ENCODE results near the gene MEDAG. TPM values are rescaled to one million over a fixed set of nuclear protein-coding genes. Genes with fewer than 3 reads are reported as not detected.

The MEDAG gene
- not detected in 2 replicates for total RNA-seq

GRCh38 chr13:30905932-30906383 lies at the start of gene MEDAG:
TSS of gene MEDAG (plus strand) at chr13:30906271. CDS start at chr13:30906516, 245 bp downstream.
- DNase-seq (ENCODE audit: low spot score) = no peak
- H3K27ac Mint-ChIP-seq = no peak within 1 kb of the TSS
- H3K9me3 Mint-ChIP-seq = no peaks in the 10 kb centered on the region
- H3K27me3 Mint-ChIP-seq (ENCODE audit: low read depth) = peaks cover 68% of the 10 kb centered on the region
- no peak within 1 kb of the TSS for H3K4me3 Mint-ChIP-seq (ENCODE audit: low read depth)
- intact Hi-C loops (cut with micrococcal nuclease) = no loop called here
- H3K36me3 Mint-ChIP-seq (ENCODE audit: low read depth) = no peaks in the 10 kb centered on the region
- H3K4me1 Mint-ChIP-seq (ENCODE audit: low read depth) = peaks cover 12% of the 10 kb centered on the region

DNA sequence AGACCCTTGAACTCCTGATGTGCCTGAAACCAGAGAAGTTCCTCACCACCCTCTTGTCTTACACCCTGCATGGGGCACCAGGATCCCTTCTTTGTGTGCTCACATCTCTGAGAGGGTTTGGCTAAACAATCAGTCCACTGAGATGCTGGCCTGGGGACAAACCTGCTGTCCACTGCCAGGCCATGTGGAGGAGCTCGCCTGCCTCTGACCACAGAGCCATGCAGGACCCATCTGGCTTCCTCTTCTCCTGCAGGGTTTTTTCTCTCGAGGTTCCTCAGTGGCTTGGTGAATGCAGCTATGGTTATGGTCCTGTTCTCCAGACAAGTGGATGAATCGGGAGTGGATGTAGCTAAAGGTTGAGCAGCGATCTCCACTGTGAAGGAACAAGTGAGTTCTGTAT lies 49.1 kb upstream of the MEDAG start:
- Mint-ChIP-seq H3K27ac (no peak overlapping the region), H3K27me3 (ENCODE audit: low read depth) (peaks cover 11% of the 10 kb centered on the region), H3K9me3 (no peaks in the 10 kb centered on the region), H3K4me1 (ENCODE audit: low read depth) (no peaks in the 10 kb centered on the region), H3K4me3 (ENCODE audit: low read depth) (no peak overlapping the region), H3K36me3 (ENCODE audit: low read depth) (no peaks in the 10 kb centered on the region)
- intact Hi-C loops (cut with micrococcal nuclease) = no loop called here
- no peak for DNase-seq (ENCODE audit: low spot score)

- Mint-ChIP-seq H3K9me3 (no peaks in the 10 kb centered on the region), H3K4me1 (ENCODE audit: low read depth) (no peaks in the 10 kb centered on the region), H3K27ac (no peak overlapping the region), H3K4me3 (ENCODE audit: low read depth) (no peak overlapping the region), H3K27me3 (ENCODE audit: low read depth) (peaks cover 12% of the 10 kb centered on the region), H3K36me3 (ENCODE audit: low read depth) (no peaks in the 10 kb centered on the region)
- intact Hi-C loops (cut with micrococcal nuclease) = no loop called here
- DNase-seq (ENCODE audit: low spot score) = no peak
Measured at GRCh38 chr13:30857636-30858035, 48.4 kb upstream of the MEDAG start.

- Mint-ChIP-seq H3K4me3 (ENCODE audit: low read depth) (no peak overlapping the region), H3K27ac (no peak overlapping the region), H3K27me3 (ENCODE audit: low read depth) (peaks cover 8% of the 10 kb centered on the region), H3K4me1 (ENCODE audit: low read depth) (no peaks in the 10 kb centered on the region), H3K36me3 (ENCODE audit: low read depth) (no peaks in the 10 kb centered on the region), H3K9me3 (no peaks in the 10 kb centered on the region)
- no peak for DNase-seq (ENCODE audit: low spot score)
- intact Hi-C loops (cut with micrococcal nuclease) = no loop called here
Measured at GRCh38 chr13:30859326-30859725, 46.7 kb upstream of the MEDAG start.

DNA sequence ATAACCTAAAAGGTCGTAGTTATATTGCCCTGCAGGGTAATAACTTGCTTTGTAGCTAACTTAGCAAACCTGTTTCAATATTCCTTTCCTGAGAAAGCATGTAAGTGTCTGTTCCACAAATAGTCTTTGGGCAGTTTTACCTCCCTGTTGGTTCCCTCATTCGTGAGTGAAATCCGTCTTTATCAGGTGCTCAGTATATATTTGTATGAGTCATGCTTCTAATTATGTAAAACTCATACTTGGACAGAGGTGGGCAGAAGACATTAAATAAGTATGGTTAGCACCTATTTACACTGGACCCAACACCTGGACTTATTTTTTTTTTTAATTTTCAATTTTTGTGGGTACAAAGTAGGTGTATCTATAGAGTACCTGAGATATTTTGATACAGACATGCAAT lies 44.9 kb upstream of the MEDAG start:
- Mint-ChIP-seq H3K36me3 (ENCODE audit: low read depth) (no peaks in the 10 kb centered on the region), H3K4me3 (ENCODE audit: low read depth) (no peak overlapping the region), H3K9me3 (no peaks in the 10 kb centered on the region), H3K27me3 (ENCODE audit: low read depth) (peaks cover 11% of the 10 kb centered on the region), H3K27ac (no peak overlapping the region), H3K4me1 (ENCODE audit: low read depth) (peaks cover 8% of the 10 kb centered on the region)
- intact Hi-C loops (cut with micrococcal nuclease) = loop anchor here (10.0 kb wide), 1 partner anchor 186 kb away; no protein-coding TSS in a partner anchor
- DNase-seq (ENCODE audit: low spot score) = no peak

DNA sequence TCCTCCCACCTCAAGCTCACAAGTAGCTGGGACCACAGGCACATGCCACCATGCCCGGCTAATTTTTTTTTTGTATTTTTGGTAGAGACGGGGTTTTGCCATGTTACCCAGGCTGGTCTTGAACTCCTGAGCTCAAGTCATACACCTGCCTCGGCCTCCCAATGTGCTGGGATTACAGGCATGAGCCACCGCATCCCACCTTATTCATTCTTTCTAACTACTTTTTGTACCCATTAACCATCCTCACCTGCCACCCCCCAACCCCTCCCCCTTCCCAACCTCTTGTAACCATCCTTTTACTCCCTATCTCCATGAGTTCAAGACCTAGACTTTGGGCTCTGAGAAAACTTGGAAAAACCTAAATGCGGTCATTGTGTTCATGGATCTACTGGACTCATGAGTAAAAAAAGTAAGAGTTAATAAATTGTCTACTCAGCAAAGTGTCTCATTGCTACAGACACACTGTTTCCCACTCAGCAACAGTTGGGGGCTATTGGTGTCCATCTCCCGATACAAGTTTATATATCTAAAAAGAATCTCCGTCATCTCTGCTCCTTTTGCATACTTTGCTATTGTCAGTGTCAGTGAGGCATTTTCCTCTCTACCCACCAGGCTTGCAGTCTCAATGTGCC lies 44.1 kb upstream of the MEDAG start:
- no peak for DNase-seq (ENCODE audit: low spot score)
- Mint-ChIP-seq H3K4me1 (ENCODE audit: low read depth) (peaks cover 8% of the 10 kb centered on the region), H3K27me3 (ENCODE audit: low read depth) (peaks cover 11% of the 10 kb centered on the region), H3K4me3 (ENCODE audit: low read depth) (no peak overlapping the region), H3K36me3 (ENCODE audit: low read depth) (no peaks in the 10 kb centered on the region), H3K27ac (no peak overlapping the region), H3K9me3 (no peaks in the 10 kb centered on the region)
- intact Hi-C loops (cut with micrococcal nuclease) = loop anchor here (10.0 kb wide), 1 partner anchor 187 kb away; no protein-coding TSS in a partner anchor

DNA sequence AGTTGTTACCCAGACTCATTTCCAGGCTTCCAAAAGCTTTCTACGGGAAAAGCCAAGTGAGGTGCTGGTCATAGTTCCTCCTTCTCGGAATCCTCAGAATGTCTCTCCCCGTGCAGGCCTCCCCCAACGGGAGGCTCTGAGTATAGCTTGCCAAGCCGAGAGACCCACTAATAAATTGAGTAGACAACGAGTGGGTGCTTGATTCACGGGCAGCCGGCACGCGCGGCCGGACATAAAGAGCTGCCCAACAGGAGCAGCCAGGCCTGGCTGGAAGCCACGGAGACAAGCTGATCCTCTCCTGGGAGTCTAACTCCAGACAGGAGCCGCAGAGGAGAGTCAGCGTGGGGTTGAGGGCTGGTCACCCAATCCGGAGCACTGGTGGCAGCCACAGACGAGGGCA lies 43.4 kb upstream of the MEDAG start:
- Mint-ChIP-seq H3K4me1 (ENCODE audit: low read depth) (peaks cover 8% of the 10 kb centered on the region), H3K36me3 (ENCODE audit: low read depth) (no peaks in the 10 kb centered on the region), H3K4me3 (ENCODE audit: low read depth) (no peak overlapping the region), H3K27ac (no peak overlapping the region), H3K27me3 (ENCODE audit: low read depth) (peaks cover 10% of the 10 kb centered on the region), H3K9me3 (no peaks in the 10 kb centered on the region)
- intact Hi-C loops (cut with micrococcal nuclease) = loop anchor here (10.0 kb wide), 1 partner anchor 188 kb away; no protein-coding TSS in a partner anchor
- DNase-seq (ENCODE audit: low spot score) = no peak

DNA sequence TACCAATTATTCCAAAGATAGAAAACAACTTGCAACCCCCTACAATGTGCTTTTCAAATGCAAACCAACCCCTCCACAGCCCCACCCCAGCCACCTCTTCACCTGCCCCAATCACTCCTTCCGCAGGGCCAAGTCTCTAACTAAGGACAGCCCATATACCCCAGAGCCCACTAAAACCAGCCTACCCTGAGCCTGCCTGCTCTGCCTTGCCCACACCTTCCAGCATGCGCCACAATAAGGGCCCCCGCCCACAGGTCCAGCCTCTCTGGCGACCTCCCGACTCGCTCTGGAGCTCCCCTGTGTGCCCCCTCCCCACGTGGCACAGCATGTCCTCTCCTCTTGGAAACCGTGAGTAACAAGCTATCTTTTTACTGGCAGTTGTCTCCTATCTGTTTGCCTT lies 42.8 kb upstream of the MEDAG start:
- Mint-ChIP-seq H3K9me3 (no peaks in the 10 kb centered on the region), H3K27me3 (ENCODE audit: low read depth) (peaks cover 10% of the 10 kb centered on the region), H3K27ac (no peak overlapping the region), H3K36me3 (ENCODE audit: low read depth) (no peaks in the 10 kb centered on the region), H3K4me1 (ENCODE audit: low read depth) (peaks cover 8% of the 10 kb centered on the region), H3K4me3 (ENCODE audit: low read depth) (no peak overlapping the region)
- no peak for DNase-seq (ENCODE audit: low spot score)
- intact Hi-C loops (cut with micrococcal nuclease) = loop anchor here (10.0 kb wide), 1 partner anchor 188 kb away; no protein-coding TSS in a partner anchor

GRCh38 chr13:30863796-30864195 lies 42.3 kb upstream of the MEDAG start:
- Mint-ChIP-seq H3K9me3 (no peaks in the 10 kb centered on the region), H3K4me1 (ENCODE audit: low read depth) (peaks cover 8% of the 10 kb centered on the region), H3K36me3 (ENCODE audit: low read depth) (no peaks in the 10 kb centered on the region), H3K27me3 (ENCODE audit: low read depth) (peaks cover 12% of the 10 kb centered on the region), H3K27ac (no peak overlapping the region), H3K4me3 (ENCODE audit: low read depth) (no peak overlapping the region)
- DNase-seq (ENCODE audit: low spot score) = no peak
- intact Hi-C loops (cut with micrococcal nuclease) = loop anchor here (10.0 kb wide), 1 partner anchor 189 kb away; no protein-coding TSS in a partner anchor

- no peak for DNase-seq (ENCODE audit: low spot score)
- Mint-ChIP-seq H3K36me3 (ENCODE audit: low read depth) (no peaks in the 10 kb centered on the region), H3K9me3 (no peaks in the 10 kb centered on the region), H3K4me1 (ENCODE audit: low read depth) (peaks cover 8% of the 10 kb centered on the region), H3K27me3 (ENCODE audit: low read depth) (peaks cover 20% of the 10 kb centered on the region), H3K27ac (no peak overlapping the region), H3K4me3 (ENCODE audit: low read depth) (no peak overlapping the region)
- intact Hi-C loops (cut with micrococcal nuclease) = loop anchor here (1.0 to 10.0 kb wide), 2 partner anchors 180 to 190 kb away; no protein-coding TSS in a partner anchor
Measured at GRCh38 chr13:30864433-30865122, 41.5 kb upstream of the MEDAG start.

GRCh38 chr13:30865123-30866049 lies 40.7 kb upstream of the MEDAG start:
- Mint-ChIP-seq H3K4me1 (ENCODE audit: low read depth) (peaks cover 8% of the 10 kb centered on the region), H3K27me3 (ENCODE audit: low read depth) (peaks cover 24% of the 10 kb centered on the region), H3K9me3 (no peaks in the 10 kb centered on the region), H3K4me3 (ENCODE audit: low read depth) (no peak overlapping the region), H3K27ac (peak overlapping the region; percentile 39), H3K36me3 (ENCODE audit: low read depth) (no peaks in the 10 kb centered on the region)
- peak; percentile 35 for DNase-seq (ENCODE audit: low spot score)
- intact Hi-C loops (cut with micrococcal nuclease) = loop anchor here (1.0 to 10.0 kb wide), 2 partner anchors 179 to 191 kb away; no protein-coding TSS in a partner anchor

DNA sequence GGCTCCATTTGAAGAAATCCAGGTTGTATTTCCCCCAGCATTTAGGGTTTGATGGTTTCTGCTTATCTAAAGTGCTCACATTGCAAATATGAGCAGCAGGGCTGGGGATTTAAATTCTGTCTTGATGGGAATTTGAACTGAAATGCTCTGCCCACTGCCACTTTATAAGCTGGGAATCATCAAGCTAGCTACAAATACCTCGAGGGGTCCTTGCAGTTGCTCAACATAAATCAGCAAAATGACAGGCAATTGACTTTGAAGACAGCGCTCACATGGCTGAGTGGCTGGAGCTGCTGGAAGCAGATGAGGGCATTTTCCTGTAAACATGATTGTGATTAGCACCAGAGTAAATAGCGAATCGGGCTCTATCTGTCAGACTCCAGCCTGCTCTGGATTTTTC lies 39.4 kb upstream of the MEDAG start:
- intact Hi-C loops (cut with micrococcal nuclease) = loop anchor here (10.0 kb wide), 1 partner anchor 192 kb away; no protein-coding TSS in a partner anchor
- H3K9me3 Mint-ChIP-seq = no peaks in the 10 kb centered on the region
- peaks cover 8% of the 10 kb centered on the region for H3K4me1 Mint-ChIP-seq (ENCODE audit: low read depth)
- no peak overlapping the region for H3K4me3 Mint-ChIP-seq (ENCODE audit: low read depth)
- peaks cover 23% of the 10 kb centered on the region for H3K27me3 Mint-ChIP-seq (ENCODE audit: low read depth)
- no peak for DNase-seq (ENCODE audit: low spot score)
- no peak overlapping the region for H3K27ac Mint-ChIP-seq
- no peaks in the 10 kb centered on the region for H3K36me3 Mint-ChIP-seq (ENCODE audit: low read depth)
